Sigmoid colon (tissue), 4 donors: ENCODE measurements around the gene PALS1.

Experiments
- EP300 ChIP-seq, 4 donors: sonication (generic); formaldehyde crosslinking; IDR thresholded peaks; one replicate each; pipeline ENCODE4 v1.6.1; 2017; ENCODE audit warnings: antibody characterized with exemption in 4 of 4
- POLR2AphosphoS5 ChIP-seq, 4 donors: sonication (generic); formaldehyde crosslinking; IDR thresholded peaks; one replicate each; pipeline ENCODE4 v1.6.1; 2017; ENCODE audit warnings: antibody characterized with exemption in 4 of 4
- TF ChIP-seq, protein P1 (sequence below), 4 experiments: fragments of 450-650 bp in 3 of 4; fragments of 200-600 bp in 1 of 4; IDR thresholded peaks; one replicate each; pipeline ENCODE4 v1.5.1; 2016 to 2019; ENCODE audit warnings: antibody characterized with exemption in 4 of 4, mild to moderate bottlenecking in 3 of 4, moderate library complexity in 2 of 4

DNA sequence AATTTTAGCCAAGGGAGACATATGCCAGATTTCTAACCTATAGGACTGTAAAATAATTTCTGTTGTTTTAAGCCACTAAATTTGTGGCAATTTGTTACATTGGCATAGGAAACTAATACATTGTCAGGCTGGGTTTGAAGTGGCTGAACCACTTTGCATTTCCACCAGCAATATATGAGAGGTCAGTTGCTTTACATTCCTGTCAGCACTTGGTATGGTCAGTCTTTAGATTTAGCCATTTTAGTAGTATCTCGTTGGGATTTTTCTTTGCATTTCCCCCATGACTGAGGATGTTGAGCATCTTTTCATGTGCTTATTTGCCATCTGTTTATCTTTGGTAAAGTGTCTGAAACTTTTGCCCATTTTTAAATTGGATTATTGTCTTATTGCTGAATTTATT lies 3.9 kb downstream of the PALS1 start:
- TF ChIP-seq EP300 (IDR thresholded peaks at IDR 0.05), result no peak
- TF ChIP-seq, protein P1, sequence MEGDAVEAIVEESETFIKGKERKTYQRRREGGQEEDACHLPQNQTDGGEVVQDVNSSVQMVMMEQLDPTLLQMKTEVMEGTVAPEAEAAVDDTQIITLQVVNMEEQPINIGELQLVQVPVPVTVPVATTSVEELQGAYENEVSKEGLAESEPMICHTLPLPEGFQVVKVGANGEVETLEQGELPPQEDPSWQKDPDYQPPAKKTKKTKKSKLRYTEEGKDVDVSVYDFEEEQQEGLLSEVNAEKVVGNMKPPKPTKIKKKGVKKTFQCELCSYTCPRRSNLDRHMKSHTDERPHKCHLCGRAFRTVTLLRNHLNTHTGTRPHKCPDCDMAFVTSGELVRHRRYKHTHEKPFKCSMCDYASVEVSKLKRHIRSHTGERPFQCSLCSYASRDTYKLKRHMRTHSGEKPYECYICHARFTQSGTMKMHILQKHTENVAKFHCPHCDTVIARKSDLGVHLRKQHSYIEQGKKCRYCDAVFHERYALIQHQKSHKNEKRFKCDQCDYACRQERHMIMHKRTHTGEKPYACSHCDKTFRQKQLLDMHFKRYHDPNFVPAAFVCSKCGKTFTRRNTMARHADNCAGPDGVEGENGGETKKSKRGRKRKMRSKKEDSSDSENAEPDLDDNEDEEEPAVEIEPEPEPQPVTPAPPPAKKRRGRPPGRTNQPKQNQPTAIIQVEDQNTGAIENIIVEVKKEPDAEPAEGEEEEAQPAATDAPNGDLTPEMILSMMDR (IDR thresholded peaks at IDR 0.05), result no peak
- TF ChIP-seq POLR2AphosphoS5 (IDR thresholded peaks at IDR 0.05), result no peak
